Measurements from ENCODE around the gene CEMIP.
A peak's percentile ranks its signal among the peaks of the same experiment; 100 is the strongest.
"Not testable (repeated sequence)": the region's sequence is repeated elsewhere in the genome, so short reads cannot be mapped to it uniquely, and the experiment has no call there.

Gene CEMIP

GRCh38 chr15:80763235-80763634 lies 15.9 kb upstream of the CEMIP start:
- DNase-seq: not testable (repeated sequence)

DNA sequence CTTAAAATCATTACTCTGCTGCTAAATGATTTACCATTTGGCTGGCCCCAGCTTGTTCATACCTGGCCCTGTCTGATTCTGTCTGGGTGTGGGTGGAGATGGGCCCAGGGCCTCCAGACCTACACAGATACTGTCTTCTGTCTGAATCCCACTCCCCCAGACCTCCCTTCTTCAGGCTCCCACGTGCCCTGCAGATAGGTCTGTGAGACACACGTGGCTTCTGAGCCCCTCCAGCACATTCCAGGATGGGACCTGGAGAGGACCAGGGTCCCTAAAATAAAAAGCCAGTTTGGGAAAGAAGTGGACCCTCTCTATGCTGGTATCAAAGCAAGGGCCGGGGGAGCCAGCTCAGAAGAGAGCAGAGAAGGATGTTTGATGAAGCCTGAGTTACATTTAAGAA lies 14.6 kb upstream of the CEMIP start:
- no peak for DNase-seq

GRCh38 chr15:80766275-80766674 lies 12.9 kb upstream of the CEMIP start:
- no peak for DNase-seq

DNA sequence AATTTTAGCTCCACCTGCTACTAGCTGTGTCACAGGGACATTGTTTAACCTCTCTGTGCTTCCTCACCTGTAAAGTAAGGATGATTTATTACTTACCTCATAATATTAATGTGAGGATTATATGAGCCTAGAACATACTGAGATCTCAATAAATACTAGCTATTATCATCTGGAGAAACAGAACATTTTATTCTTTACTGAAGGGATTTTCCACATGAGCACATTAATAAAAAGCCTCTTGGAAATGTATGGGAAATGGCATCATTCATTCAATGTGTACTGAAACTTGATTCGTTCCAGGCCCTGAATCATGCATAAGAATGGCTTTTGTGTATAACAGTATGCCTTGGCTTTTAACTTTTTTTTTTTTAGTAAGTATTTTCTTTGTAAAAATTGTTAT lies 11.0 kb upstream of the CEMIP start:
- no peak for DNase-seq

- no peak for DNase-seq
These were observed 9.9 kb upstream of the CEMIP start for GRCh38 chr15:80769153-80769828.

GRCh38 chr15:80769829-80770705 lies 9.1 kb upstream of the CEMIP start:
- DNase-seq: no peak

- DNase-seq: no peak
These were observed 6.0 kb upstream of the CEMIP start for GRCh38 chr15:80773122-80773551.

- no peak for DNase-seq
These were observed 5.3 kb upstream of the CEMIP start for GRCh38 chr15:80773792-80774352.

GRCh38 chr15:80774486-80774885 lies 4.7 kb upstream of the CEMIP start:
- DNase-seq: no peak

DNA sequence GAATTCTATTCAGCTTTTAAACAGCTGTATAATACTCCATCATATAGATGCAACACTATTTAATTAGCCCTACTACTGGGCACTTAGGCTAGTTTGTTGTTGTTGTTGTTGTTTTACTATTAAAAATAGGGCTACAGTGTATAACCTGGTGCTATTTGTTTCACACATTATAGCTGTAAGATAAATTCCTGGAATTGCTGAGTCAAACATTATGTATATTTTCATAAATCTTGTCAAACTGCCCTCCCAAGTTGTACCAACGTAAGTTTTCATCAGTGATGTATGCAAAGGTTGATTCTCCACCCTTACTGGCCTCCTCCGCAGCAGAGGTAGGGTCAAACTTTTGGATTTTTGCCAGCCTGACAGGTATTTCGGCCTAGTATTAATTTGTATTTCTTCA lies 3.8 kb upstream of the CEMIP start:
- no peak for DNase-seq

DNA sequence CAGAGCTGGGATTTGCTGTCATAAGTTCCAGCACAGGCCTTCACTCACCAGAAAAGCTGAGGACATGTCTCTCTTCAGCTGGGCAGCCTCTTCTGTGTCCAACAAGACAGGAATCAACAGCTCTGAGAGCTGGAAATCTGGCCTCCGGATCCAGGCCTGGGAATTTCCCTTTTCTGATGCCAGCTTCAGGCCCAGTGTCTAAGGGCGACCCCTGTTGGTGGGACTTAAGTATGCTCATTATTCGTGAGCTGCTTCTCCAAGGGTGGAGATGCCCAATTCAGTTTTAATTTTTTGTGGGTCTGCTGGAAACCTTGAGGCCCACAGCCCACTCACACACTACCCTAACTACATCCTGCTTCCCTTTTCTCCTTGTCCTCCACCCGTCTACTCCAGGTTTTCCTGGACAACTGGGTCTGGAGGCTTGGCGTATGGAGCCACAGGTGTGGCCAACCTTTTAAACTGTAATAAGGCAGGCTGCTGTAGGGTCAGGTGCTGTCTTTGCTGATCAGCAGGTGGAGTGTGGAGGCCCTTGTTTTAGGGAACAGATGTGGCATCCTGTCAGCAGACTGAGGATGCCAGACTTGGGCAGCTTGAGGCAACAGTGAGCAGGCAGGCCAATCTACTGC lies 2.6 kb upstream of the CEMIP start:
- DNase-seq: peak; percentile 49

- DNase-seq: no peak
These were observed 2.0 kb upstream of the CEMIP start for GRCh38 chr15:80777137-80777536.

DNA sequence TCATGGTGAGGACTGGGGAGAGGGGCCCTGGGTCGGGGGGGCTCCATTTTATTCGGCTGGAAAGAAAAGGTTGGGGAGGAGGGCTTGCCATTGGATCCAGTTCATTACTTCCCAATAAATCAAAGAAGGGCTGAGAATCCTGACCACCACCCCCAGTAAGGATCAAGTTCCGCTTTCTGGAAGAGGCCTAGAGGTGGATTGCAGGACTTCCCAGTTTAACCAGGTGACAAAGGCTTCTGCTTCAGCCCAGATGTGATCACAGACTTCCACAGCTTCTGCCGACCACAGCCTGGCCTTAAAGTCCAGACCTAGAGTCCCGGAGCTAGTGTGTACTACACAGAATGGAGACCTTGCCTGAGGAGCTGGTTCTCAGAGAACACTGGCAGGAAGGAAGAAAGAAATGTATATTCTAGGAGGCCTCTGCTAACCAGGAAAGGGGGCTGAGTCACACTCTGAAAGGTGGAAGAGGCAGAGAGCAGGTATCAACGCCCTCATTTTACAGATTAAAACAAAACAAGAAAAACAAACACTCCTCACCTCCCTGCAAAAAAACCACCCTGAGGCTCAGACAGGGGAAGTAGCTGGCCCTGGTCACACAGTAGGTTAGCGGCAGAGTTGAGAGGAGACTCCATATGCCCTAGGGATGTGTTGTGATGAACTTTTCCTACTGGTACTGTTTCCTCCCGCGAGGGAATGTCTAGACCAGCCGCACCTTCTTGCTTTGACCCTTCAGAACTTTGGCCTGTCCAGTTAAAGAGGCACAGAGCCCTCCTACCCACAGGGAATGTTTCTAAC lies 1.1 kb upstream of the CEMIP start:
- DNase-seq: no peak

- DNase-seq: no peak
These were observed 578 bp upstream of the CEMIP start for GRCh38 chr15:80778621-80778963.

GRCh38 chr15:80779658-80780415 lies 667 bp downstream of the CEMIP start:
- DNase-seq: no peak

DNA sequence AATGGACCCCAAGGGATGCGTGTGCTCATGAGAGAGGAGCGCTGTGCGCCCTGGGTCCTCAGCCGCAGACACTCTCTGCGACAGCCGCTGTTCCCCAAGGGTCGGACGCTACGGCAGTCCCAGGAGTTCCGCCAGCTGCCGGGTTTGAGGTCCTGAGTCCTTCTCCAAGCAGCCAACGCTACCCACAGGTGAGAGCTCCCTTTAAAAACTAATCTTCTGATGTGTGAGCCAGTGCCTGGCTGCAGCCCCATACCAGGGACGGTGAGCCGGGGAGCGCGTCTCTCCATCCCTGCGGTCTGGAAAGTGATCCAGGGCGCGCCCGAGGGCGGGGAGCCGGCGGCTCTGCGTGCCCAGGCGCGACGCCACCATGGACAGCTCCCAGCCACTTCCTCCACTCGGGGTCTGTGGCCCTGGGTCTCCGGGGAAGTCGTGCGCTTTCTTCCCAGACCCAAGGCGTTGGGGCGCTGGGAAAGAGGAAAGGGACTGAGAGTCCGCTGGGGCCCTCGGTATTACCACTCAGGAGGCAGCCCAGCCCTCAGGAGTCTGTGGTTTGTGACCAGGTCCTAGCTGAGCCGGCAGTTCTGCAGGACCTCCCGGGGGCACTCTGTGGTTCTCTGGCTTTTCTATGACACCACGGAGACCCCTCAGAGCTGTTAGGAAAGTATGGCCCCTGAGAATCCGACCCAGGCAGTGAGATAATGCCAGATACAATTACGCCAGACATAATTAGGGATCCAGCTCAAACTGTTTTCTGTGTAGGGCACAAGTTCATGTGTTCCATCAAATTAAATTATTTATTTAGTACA lies 1.4 kb downstream of the CEMIP start:
- no peak for DNase-seq

- DNase-seq: no peak
These were observed 4.1 kb downstream of the CEMIP start for GRCh38 chr15:80783260-80783659.

- no peak for DNase-seq
These were observed 6.2 kb downstream of the CEMIP start for GRCh38 chr15:80785335-80785734.

GRCh38 chr15:80785811-80786354 lies 6.7 kb downstream of the CEMIP start:
- no peak for DNase-seq

- no peak for DNase-seq
These were observed 8.1 kb downstream of the CEMIP start for GRCh38 chr15:80787316-80787715.

GRCh38 chr15:80788536-80788935 lies 9.4 kb downstream of the CEMIP start:
- DNase-seq: peak; percentile 67
